Thyroid gland (tissue), 4 donors: ENCODE measurements around the gene TRPM6. TPM values are rescaled to one million over a fixed set of nuclear protein-coding genes. Genes with fewer than 3 reads are reported as not detected.

Experiments used
- DNase-seq, 2 donors: peaks; one replicate each; pipeline ENCODE4 v3.0.0-alpha.2; 2019
- H3K27ac ChIP-seq, 3 donors: fragments of 200-600 bp; sonication (generic); 1 replicate in 2 of 3; 2 replicates in 1 of 3; pipeline ENCODE4 v1.5.1; 2016 to 2019; ENCODE audit warnings: mild to moderate bottlenecking in 1 of 3, moderate library complexity in 1 of 3
- H3K27me3 ChIP-seq: fragments of 200-600 bp; sonication (generic); one replicate; pipeline ENCODE4 v1.5.1; 2019
- H3K36me3 ChIP-seq, 2 donors: fragments of 200-600 bp; sonication (generic); one replicate each; pipeline ENCODE4 v1.5.1; 2016 to 2019
- H3K4me1 ChIP-seq, 2 donors: fragments of 200-600 bp; sonication (generic); one replicate each; pipeline ENCODE4 v1.5.1; 2017 to 2019
- H3K4me3 ChIP-seq, 3 donors: fragments of 200-600 bp; sonication (generic); replicated peaks in 1 of 3; 1 replicate in 2 of 3; 2 replicates in 1 of 3; pipeline ENCODE4 v1.5.1; 2016; ENCODE audit warnings: mild to moderate bottlenecking in 1 of 3
- H3K9me3 ChIP-seq: fragments of 200-600 bp; sonication (generic); one replicate; pipeline ENCODE4 v1.5.1; 2017
- POLR2A ChIP-seq, 2 donors: fragments of 450-650 bp; IDR thresholded peaks; one replicate each; pipeline ENCODE4 v1.6.1; 2017; ENCODE audit warnings: antibody characterized with exemption in 2 of 2, mild to moderate bottlenecking in 2 of 2, moderate library complexity in 1 of 2
- WGBS, 2 donors: methylation state at CpG; one replicate each; pipeline ENCODE4 v1.1.5; 2017; 5-methylcytosine and 5-hydroxymethylcytosine counted together
- intact Hi-C: fragments of 100-400 bp; cut with DNase I; formaldehyde crosslinking; loops from one replicate; pipeline ENCODE4 v1.15.1; 2023
- total RNA-seq, 4 donors: library from RNA; depleted of rRNA; stranded (reverse); fragments of >200 nt; gene quantifications; one replicate each; pipeline ENCODE4 v1.2.3, GENCODE V29; 2016
- TF ChIP-seq, protein P1 (sequence below), 6 experiments: fragments of 200-600 bp in 3 of 6; fragments of 450-650 bp in 3 of 6; sonication (generic) in 3 of 6; IDR thresholded peaks; one replicate each; pipeline ENCODE4 v1.5.1; 2016 to 2019; ENCODE audit warnings: antibody characterized with exemption in 6 of 6, mild to moderate bottlenecking in 2 of 6, inconsistent platforms in 1 of 6, moderate library complexity in 1 of 6

Gene TRPM6
- total RNA-seq, 4 donors from 2014 or later: 0.44 to 0.83 (median 0.66) TPM

DNA sequence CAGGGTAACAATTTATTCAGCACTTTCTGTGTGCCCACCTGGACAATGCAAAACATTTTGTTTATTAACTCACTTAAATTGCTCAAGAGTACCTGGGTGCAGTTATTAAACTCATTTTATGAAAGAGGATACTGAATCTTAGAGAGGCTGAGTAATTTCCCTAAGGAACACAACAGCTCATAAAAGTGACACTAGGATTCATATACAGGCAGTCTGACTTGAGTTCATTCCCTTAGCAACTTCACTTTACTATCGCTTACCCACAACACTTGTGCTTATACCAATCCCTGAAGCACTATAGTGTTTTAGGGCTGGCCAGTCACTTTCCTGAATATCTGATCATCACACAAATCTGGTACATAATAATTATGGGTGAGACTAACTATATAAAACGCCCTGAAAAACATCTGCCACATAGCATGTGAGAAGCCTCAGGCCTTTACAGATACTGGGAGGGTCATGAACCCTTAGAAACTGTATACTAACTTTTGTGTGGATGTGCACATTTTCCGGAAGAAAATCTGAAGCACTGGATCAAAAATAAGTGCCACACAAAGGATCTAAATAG lies 11.3 kb downstream of the TRPM6 start:
- Histone ChIP-seq H3K27me3 (no peaks in the 10 kb centered on the region), H3K9me3 (no peaks in the 10 kb centered on the region), H3K4me1 (no peaks in the 10 kb centered on the region), H3K27ac (no peak overlapping the region), H3K36me3 (no peaks in the 10 kb centered on the region), H3K4me3 (no peak overlapping the region)
- no peak for TF ChIP-seq POLR2A (IDR thresholded peaks at IDR 0.05)
- TF ChIP-seq, protein P1, sequence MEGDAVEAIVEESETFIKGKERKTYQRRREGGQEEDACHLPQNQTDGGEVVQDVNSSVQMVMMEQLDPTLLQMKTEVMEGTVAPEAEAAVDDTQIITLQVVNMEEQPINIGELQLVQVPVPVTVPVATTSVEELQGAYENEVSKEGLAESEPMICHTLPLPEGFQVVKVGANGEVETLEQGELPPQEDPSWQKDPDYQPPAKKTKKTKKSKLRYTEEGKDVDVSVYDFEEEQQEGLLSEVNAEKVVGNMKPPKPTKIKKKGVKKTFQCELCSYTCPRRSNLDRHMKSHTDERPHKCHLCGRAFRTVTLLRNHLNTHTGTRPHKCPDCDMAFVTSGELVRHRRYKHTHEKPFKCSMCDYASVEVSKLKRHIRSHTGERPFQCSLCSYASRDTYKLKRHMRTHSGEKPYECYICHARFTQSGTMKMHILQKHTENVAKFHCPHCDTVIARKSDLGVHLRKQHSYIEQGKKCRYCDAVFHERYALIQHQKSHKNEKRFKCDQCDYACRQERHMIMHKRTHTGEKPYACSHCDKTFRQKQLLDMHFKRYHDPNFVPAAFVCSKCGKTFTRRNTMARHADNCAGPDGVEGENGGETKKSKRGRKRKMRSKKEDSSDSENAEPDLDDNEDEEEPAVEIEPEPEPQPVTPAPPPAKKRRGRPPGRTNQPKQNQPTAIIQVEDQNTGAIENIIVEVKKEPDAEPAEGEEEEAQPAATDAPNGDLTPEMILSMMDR (IDR thresholded peaks at IDR 0.05): no peak
- intact Hi-C loops: no loop called here
- DNase-seq: no peak
- 78 to 85% methylated on average over 3 of the region's 3 CpGs for WGBS, 2 donors

DNA sequence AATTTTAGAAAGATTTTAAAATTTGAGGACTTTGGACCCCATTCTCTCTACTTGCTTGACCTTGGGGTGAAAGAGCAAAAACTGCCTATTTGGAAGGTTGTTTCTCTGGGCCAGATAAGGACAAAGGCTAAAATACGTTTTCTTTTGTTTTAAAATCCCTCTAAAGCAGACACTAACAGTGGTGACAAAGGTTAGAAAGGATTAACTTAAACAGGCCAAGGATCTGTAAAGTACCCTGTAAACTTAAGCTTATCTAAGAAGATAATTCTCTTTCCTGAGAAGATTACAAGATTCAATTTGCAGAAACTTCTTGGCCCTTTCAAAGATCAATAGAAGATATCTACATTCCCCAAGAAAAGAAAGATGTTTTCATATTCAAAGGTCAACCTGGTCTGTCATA lies 12.1 kb downstream of the TRPM6 start:
- TF ChIP-seq, protein P1 (IDR thresholded peaks at IDR 0.05): no peak
- Histone ChIP-seq H3K4me1 (no peaks in the 10 kb centered on the region), H3K27me3 (no peaks in the 10 kb centered on the region), H3K36me3 (no peaks in the 10 kb centered on the region), H3K27ac (no peak overlapping the region), H3K4me3 (no peak overlapping the region), H3K9me3 (no peaks in the 10 kb centered on the region)
- intact Hi-C loops: no loop called here
- no peak for DNase-seq
- WGBS, 2 donors: 76 to 82% methylated on average over 1 of the region's 1 CpG

DNA sequence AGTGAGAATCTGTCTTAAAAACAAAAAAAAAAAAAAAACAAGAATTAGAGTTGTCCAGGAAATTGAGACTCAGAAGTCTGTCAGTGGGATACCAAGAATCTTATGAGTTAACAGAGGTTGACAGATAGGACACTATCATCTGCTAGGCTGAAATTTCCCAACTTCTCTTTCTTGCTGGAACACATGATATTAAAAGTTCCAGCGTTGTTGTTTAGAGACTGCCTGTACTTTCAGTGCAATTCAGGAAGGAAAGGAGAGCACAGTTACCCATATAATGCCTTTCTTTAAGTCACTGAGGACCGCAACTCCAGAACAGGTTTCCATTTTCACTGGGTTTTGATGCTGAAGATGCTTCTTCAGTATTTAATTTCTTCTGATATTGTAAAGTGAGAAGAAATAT lies 13.5 kb downstream of the TRPM6 start:
- no peak overlapping the region for H3K27ac ChIP-seq
- no peak for TF ChIP-seq POLR2A (IDR thresholded peaks at IDR 0.05)
- TF ChIP-seq, protein P1 (IDR thresholded peaks at IDR 0.05): no peak
- no peaks in the 10 kb centered on the region for H3K9me3 ChIP-seq
- no peak overlapping the region for H3K4me3 ChIP-seq
- DNase-seq: no peak
- intact Hi-C loops: no loop called here
- 66 to 82% methylated on average over 2 of the region's 2 CpGs for WGBS, 2 donors
- no peaks in the 10 kb centered on the region for H3K27me3 ChIP-seq
- no peaks in the 10 kb centered on the region for H3K4me1 ChIP-seq
- H3K36me3 ChIP-seq: no peaks in the 10 kb centered on the region

DNA sequence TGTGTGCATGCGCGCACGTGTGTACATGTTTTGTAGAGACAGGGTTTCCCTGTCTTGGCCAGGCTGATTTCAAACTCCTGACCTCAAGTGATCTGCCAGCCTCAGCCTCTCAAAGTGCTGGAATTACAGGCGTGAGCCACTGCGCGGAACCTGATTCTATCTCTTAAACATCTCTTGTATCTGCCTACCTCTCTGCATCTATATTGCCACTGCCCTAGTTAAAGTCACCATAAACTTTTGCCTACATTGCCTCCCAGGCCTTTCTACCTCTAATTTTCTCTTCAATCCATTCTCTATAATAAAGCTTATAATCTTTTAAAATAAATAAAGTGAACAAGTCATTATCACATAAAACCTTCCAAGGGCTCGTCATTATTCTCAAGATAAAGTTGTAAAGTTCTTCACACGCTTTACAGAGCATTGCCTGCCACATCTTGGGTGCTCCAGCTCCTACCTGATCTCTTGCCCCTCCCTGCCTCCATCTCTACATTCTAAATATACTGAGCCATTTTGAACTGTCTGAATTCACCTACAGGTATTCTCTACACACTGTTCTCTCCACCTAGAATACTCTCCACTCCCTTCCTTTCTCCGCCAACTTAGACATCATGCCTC lies 15.0 kb downstream of the TRPM6 start:
- intact Hi-C loops: no loop called here
- no peak for DNase-seq
- TF ChIP-seq, protein P1 (IDR thresholded peaks at IDR 0.05): no peak
- no peak for TF ChIP-seq POLR2A (IDR thresholded peaks at IDR 0.05)
- Histone ChIP-seq H3K27me3 (no peaks in the 10 kb centered on the region), H3K27ac (no peak overlapping the region), H3K36me3 (no peaks in the 10 kb centered on the region), H3K4me3 (no peak overlapping the region), H3K9me3 (no peaks in the 10 kb centered on the region), H3K4me1 (no peaks in the 10 kb centered on the region)
- WGBS, 2 donors: 88 to 90% methylated on average over 9 of the region's 9 CpGs

DNA sequence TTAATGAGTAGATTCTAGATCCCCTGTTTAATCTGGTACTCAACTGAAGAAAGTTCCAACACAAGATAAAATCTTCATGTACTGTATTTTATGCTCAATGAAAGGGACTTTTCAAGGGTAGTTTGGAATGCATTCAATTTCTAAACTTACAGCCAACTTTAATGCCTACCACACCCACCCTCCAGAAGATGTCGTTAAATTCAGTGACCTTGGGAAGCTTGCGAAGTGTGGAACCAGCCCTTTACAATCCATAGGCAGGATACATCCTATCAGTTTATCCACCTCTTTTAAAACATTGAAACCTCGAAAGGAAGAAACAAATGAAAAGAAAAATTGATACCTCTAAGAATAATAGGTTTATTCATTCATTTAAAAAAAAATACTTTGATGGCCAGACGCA lies 20.2 kb downstream of the TRPM6 start:
- intact Hi-C loops: no loop called here
- Histone ChIP-seq H3K27ac (no peak overlapping the region), H3K9me3 (no peaks in the 10 kb centered on the region), H3K36me3 (no peaks in the 10 kb centered on the region), H3K4me3 (no peak overlapping the region), H3K4me1 (no peaks in the 10 kb centered on the region), H3K27me3 (no peaks in the 10 kb centered on the region)
- DNase-seq: no peak
- WGBS, 2 donors: 73 to 86% methylated on average over 4 of the region's 4 CpGs
- TF ChIP-seq, protein P1 (IDR thresholded peaks at IDR 0.05): no peak
- no peak for TF ChIP-seq POLR2A (IDR thresholded peaks at IDR 0.05)
